Activated naive CD8-positive, alpha-beta T cell treated with anti-CD3 and anti-CD28 coated beads for 36 hours (primary cell): ENCODE data around the gene USP7. TPM values are rescaled to one million over a fixed set of nuclear protein-coding genes. Genes with fewer than 3 reads are reported as not detected.

Experiments
- DNase-seq: peaks from one replicate; pipeline ENCODE4 v3.0.0; 2021
- H3K27ac Mint-ChIP-seq: one replicate; pipeline ENCODE4 v1.8.0; 2022; ENCODE audit warnings: mild to moderate bottlenecking, moderate library complexity, mixed read lengths
- H3K27me3 Mint-ChIP-seq: one replicate; pipeline ENCODE4 v1.8.0; 2022; ENCODE audit warnings: mild to moderate bottlenecking, mixed read lengths
- H3K36me3 Mint-ChIP-seq: one replicate; pipeline ENCODE4 v1.8.0; 2021; ENCODE audit warnings: mild to moderate bottlenecking, mixed read lengths
- H3K4me1 Mint-ChIP-seq: one replicate; pipeline ENCODE4 v1.8.0; 2021; ENCODE audit warnings: mixed read lengths
- H3K4me3 Mint-ChIP-seq: one replicate; pipeline ENCODE4 v1.8.0; 2022; ENCODE audit warnings: mild to moderate bottlenecking, moderate library complexity, mixed read lengths
- H3K9me3 Mint-ChIP-seq: one replicate; pipeline ENCODE4 v1.8.0; 2022; ENCODE audit warnings: mixed read lengths
- total RNA-seq, 2 experiments: library from RNA; stranded (reverse); gene quantifications; one replicate each; pipeline ENCODE4 v1.2.3, GENCODE V29; 2021

USP7 gene
- total RNA-seq, 2 experiments from 2014 or later, result 167 to 175 TPM

GRCh38 chr16:8855051-8855786 lies 108.5 kb downstream of the USP7 start:
- Mint-ChIP-seq H3K4me3 (no peak overlapping the region), H3K27ac (peak overlapping the region; percentile 69), H3K27me3 (no peaks in the 10 kb centered on the region), H3K9me3 (no peaks in the 10 kb centered on the region), H3K4me1 (peaks cover 38% of the 10 kb centered on the region), H3K36me3 (peaks cover 35% of the 10 kb centered on the region)
- DNase-seq, result no peak

GRCh38 chr16:8854298-8854948 lies 109.3 kb downstream of the USP7 start:
- H3K27me3 Mint-ChIP-seq, result no peaks in the 10 kb centered on the region
- no peaks in the 10 kb centered on the region for H3K9me3 Mint-ChIP-seq
- no peak overlapping the region for H3K27ac Mint-ChIP-seq
- H3K4me3 Mint-ChIP-seq, result no peak overlapping the region
- no peak for DNase-seq
- peaks cover 35% of the 10 kb centered on the region for H3K36me3 Mint-ChIP-seq
- peaks cover 41% of the 10 kb centered on the region for H3K4me1 Mint-ChIP-seq

- Mint-ChIP-seq H3K27me3 (no peaks in the 10 kb centered on the region), H3K4me1 (peaks cover 41% of the 10 kb centered on the region), H3K27ac (peak overlapping the region; percentile 66), H3K4me3 (no peak overlapping the region), H3K36me3 (peaks cover 38% of the 10 kb centered on the region), H3K9me3 (no peaks in the 10 kb centered on the region)
- DNase-seq, result no peak
Observed at GRCh38 chr16:8853611-8854010, 110.1 kb downstream of the USP7 start.

- H3K27ac Mint-ChIP-seq, result peak overlapping the region; percentile 66
Observed at GRCh38 chr16:8853150-8853549, 110.6 kb downstream of the USP7 start.

GRCh38 chr16:8852534-8852933 lies 111.2 kb downstream of the USP7 start:
- DNase-seq, result no peak
- peak overlapping the region; percentile 66 for H3K27ac Mint-ChIP-seq
- H3K9me3 Mint-ChIP-seq, result no peaks in the 10 kb centered on the region

More at GRCh38 chr16:8853150-8853549, 110.6 kb downstream of the USP7 start:
- Mint-ChIP-seq H3K4me3 (no peak overlapping the region), H3K9me3 (no peaks in the 10 kb centered on the region), H3K4me1 (peaks cover 40% of the 10 kb centered on the region), H3K27me3 (no peaks in the 10 kb centered on the region), H3K36me3 (peaks cover 36% of the 10 kb centered on the region)
- no peak for DNase-seq

GRCh38 chr16:8851761-8852403 lies 111.8 kb downstream of the USP7 start:
- Mint-ChIP-seq H3K36me3 (peaks cover 29% of the 10 kb centered on the region), H3K9me3 (no peaks in the 10 kb centered on the region), H3K4me1 (peaks cover 36% of the 10 kb centered on the region), H3K27me3 (no peaks in the 10 kb centered on the region), H3K27ac (peak overlapping the region; percentile 48), H3K4me3 (no peak overlapping the region)
- DNase-seq, result no peak

More at GRCh38 chr16:8852534-8852933, 111.2 kb downstream of the USP7 start:
- Mint-ChIP-seq H3K36me3 (peaks cover 31% of the 10 kb centered on the region), H3K4me1 (peaks cover 37% of the 10 kb centered on the region), H3K4me3 (no peak overlapping the region), H3K27me3 (no peaks in the 10 kb centered on the region)

GRCh38 chr16:8850279-8850885 lies 113.3 kb downstream of the USP7 start:
- no peaks in the 10 kb centered on the region for H3K27me3 Mint-ChIP-seq
- no peak for DNase-seq
- peak overlapping the region; percentile 86 for H3K27ac Mint-ChIP-seq
- H3K4me3 Mint-ChIP-seq, result no peak overlapping the region
- H3K4me1 Mint-ChIP-seq, result peaks cover 27% of the 10 kb centered on the region
- peaks cover 19% of the 10 kb centered on the region for H3K36me3 Mint-ChIP-seq
- H3K9me3 Mint-ChIP-seq, result no peaks in the 10 kb centered on the region

GRCh38 chr16:8849411-8850011 lies 114.2 kb downstream of the USP7 start:
- no peak for DNase-seq
- peak overlapping the region; percentile 50 for H3K27ac Mint-ChIP-seq
- no peaks in the 10 kb centered on the region for H3K9me3 Mint-ChIP-seq
- no peak overlapping the region for H3K4me3 Mint-ChIP-seq
- H3K4me1 Mint-ChIP-seq, result peaks cover 24% of the 10 kb centered on the region
- H3K27me3 Mint-ChIP-seq, result no peaks in the 10 kb centered on the region
- peaks cover 14% of the 10 kb centered on the region for H3K36me3 Mint-ChIP-seq

- H3K36me3 Mint-ChIP-seq, result peaks cover 14% of the 10 kb centered on the region
- H3K27me3 Mint-ChIP-seq, result no peaks in the 10 kb centered on the region
- H3K27ac Mint-ChIP-seq, result peak overlapping the region; percentile 50
- no peak overlapping the region for H3K4me3 Mint-ChIP-seq
- peaks cover 24% of the 10 kb centered on the region for H3K4me1 Mint-ChIP-seq
- no peaks in the 10 kb centered on the region for H3K9me3 Mint-ChIP-seq
- DNase-seq, result no peak
Observed at GRCh38 chr16:8848939-8849391, 114.7 kb downstream of the USP7 start.

- Mint-ChIP-seq H3K36me3 (peaks cover 14% of the 10 kb centered on the region), H3K4me3 (no peak overlapping the region), H3K27me3 (no peaks in the 10 kb centered on the region), H3K9me3 (no peaks in the 10 kb centered on the region), H3K4me1 (peaks cover 23% of the 10 kb centered on the region), H3K27ac (no peak overlapping the region)
- DNase-seq, result no peak
Observed at GRCh38 chr16:8848231-8848938, 115.3 kb downstream of the USP7 start.

GRCh38 chr16:8847623-8848022 lies 116.1 kb downstream of the USP7 start:
- Mint-ChIP-seq H3K27me3 (no peaks in the 10 kb centered on the region), H3K36me3 (peaks cover 14% of the 10 kb centered on the region), H3K9me3 (no peaks in the 10 kb centered on the region), H3K27ac (no peak overlapping the region), H3K4me3 (no peak overlapping the region), H3K4me1 (peaks cover 20% of the 10 kb centered on the region)
- DNase-seq, result no peak

- Mint-ChIP-seq H3K4me1 (peaks cover 18% of the 10 kb centered on the region), H3K4me3 (no peak overlapping the region)
Observed at GRCh38 chr16:8847145-8847544, 116.6 kb downstream of the USP7 start.

GRCh38 chr16:8846401-8846932 lies 117.2 kb downstream of the USP7 start:
- H3K9me3 Mint-ChIP-seq, result no peaks in the 10 kb centered on the region
- no peak for DNase-seq
- H3K36me3 Mint-ChIP-seq, result peaks cover 12% of the 10 kb centered on the region
- no peaks in the 10 kb centered on the region for H3K27me3 Mint-ChIP-seq
- no peak overlapping the region for H3K27ac Mint-ChIP-seq
- peaks cover 15% of the 10 kb centered on the region for H3K4me1 Mint-ChIP-seq
- H3K4me3 Mint-ChIP-seq, result no peak overlapping the region

More at GRCh38 chr16:8847145-8847544, 116.6 kb downstream of the USP7 start:
- H3K27me3 Mint-ChIP-seq, result no peaks in the 10 kb centered on the region
- peaks cover 14% of the 10 kb centered on the region for H3K36me3 Mint-ChIP-seq
- H3K27ac Mint-ChIP-seq, result peak overlapping the region; percentile 44
- H3K9me3 Mint-ChIP-seq, result no peaks in the 10 kb centered on the region
- no peak for DNase-seq
